Fibroblast of peridontal ligament (primary cell): Measurements from ENCODE around the gene PTP4A1.
"Not testable (repeated sequence)": the region's sequence is repeated elsewhere in the genome, so short reads cannot be mapped to it uniquely, and the experiment has no call there.

ENCODE experiments used
- DNase-seq: peaks from one replicate; pipeline ENCODE4 v3.0.0-alpha.2; 2010; ENCODE audit errors: extremely low read depth

Gene PTP4A1

GRCh38 chr6:63572044-63572746 is at the start of gene PTP4A1, which contains the start of gene LOC128125822:
Gene PTP4A1 (plus strand): TSS chr6:63572480. CDS start chr6:63576881, 4,401 bp downstream.
Gene LOC128125822 (plus strand): TSS chr6:63572480.
- peak; percentile 96 for DNase-seq

GRCh38 chr6:63522911-63523287 is 49.4 kb upstream of the PTP4A1 start:
- not testable (repeated sequence) for DNase-seq

GRCh38 chr6:63523630-63524029 is 48.6 kb upstream of the PTP4A1 start:
- no peak for DNase-seq

GRCh38 chr6:63525186-63525878 is 46.9 kb upstream of the PTP4A1 start:
- no peak for DNase-seq

- no peak for DNase-seq
These were observed 45.3 kb upstream of the PTP4A1 start for GRCh38 chr6:63526931-63527330.

GRCh38 chr6:63527658-63528514 is 44.4 kb upstream of the PTP4A1 start:
- DNase-seq: peak; percentile 94

- no peak for DNase-seq
These were observed 42.8 kb upstream of the PTP4A1 start for GRCh38 chr6:63529498-63529897.

GRCh38 chr6:63530182-63530581 is 42.1 kb upstream of the PTP4A1 start:
- DNase-seq: no peak

GRCh38 chr6:63530991-63531390 is 41.3 kb upstream of the PTP4A1 start:
- DNase-seq: no peak

GRCh38 chr6:63533026-63533425 is 39.3 kb upstream of the PTP4A1 start:
- no peak for DNase-seq

GRCh38 chr6:63533952-63534351 is 38.3 kb upstream of the PTP4A1 start:
- DNase-seq: no peak

- no peak for DNase-seq
These were observed 34.9 kb upstream of the PTP4A1 start for GRCh38 chr6:63537201-63537958.

GRCh38 chr6:63537959-63538300 is 34.4 kb upstream of the PTP4A1 start:
- DNase-seq: no peak

- no peak for DNase-seq
These were observed 33.7 kb upstream of the PTP4A1 start for GRCh38 chr6:63538550-63538949.

GRCh38 chr6:63543001-63543400 is 29.3 kb upstream of the PTP4A1 start:
- DNase-seq: no peak

- no peak for DNase-seq
These were observed 28.3 kb upstream of the PTP4A1 start for GRCh38 chr6:63543982-63544381.

- DNase-seq: no peak
These were observed 26.0 kb upstream of the PTP4A1 start for GRCh38 chr6:63546236-63546635.

GRCh38 chr6:63546697-63547096 is 25.6 kb upstream of the PTP4A1 start:
- DNase-seq: no peak

GRCh38 chr6:63549076-63549475 is 23.2 kb upstream of the PTP4A1 start:
- no peak for DNase-seq

- DNase-seq: no peak
These were observed 19.1 kb upstream of the PTP4A1 start for GRCh38 chr6:63553208-63553607.

GRCh38 chr6:63553900-63554299 is 18.4 kb upstream of the PTP4A1 start:
- DNase-seq: no peak

- no peak for DNase-seq
These were observed 17.5 kb upstream of the PTP4A1 start for GRCh38 chr6:63554782-63555181.
